A673 (cell line): Measurements from ENCODE around the gene CAPN1. TPM values are rescaled to one million over a fixed set of nuclear protein-coding genes. Genes with fewer than 3 reads are reported as not detected.

Experiments used
- Bru-seq: library from RNA; stranded (reverse); fragments of 400-500 nt; gene quantifications from one replicate; lab custom pipeline; 2021; lab: Mats Ljungman, UMichigan
- BruChase-seq, 2 experiments: library from RNA; stranded (reverse); fragments of 400-500 nt; gene quantifications; one replicate each; lab custom pipeline; 2021; lab: Mats Ljungman, UMichigan
- BruUV-seq: library from RNA; stranded (reverse); fragments of 400-500 nt; replicated peaks from 2 replicates; lab custom pipeline; 2021; lab: Mats Ljungman, UMichigan
- CTCF ChIA-PET: fragments of 300-600 bp; sonication (Branson Sonifier 250); formaldehyde crosslinking; loops from one replicate; lab custom pipeline; 2022; ENCODE audit warnings: antibody characterized with exemption; lab: Charles Lee
- POLR2A ChIA-PET: fragments of 300-600 bp; sonication (Branson Sonifier 250); formaldehyde crosslinking; loops from one replicate; lab custom pipeline; 2022; ENCODE audit warnings: antibody characterized with exemption; ENCODE audit not compliant: low non-redundant PET; lab: Charles Lee
- DNase-seq: peaks from one replicate; pipeline ENCODE4 v3.0.0-alpha.2; 2015; ENCODE audit warnings: low spot score
- H3K27ac ChIP-seq: fragments of 200-600 bp; sonication (generic); 2 replicates; pipeline ENCODE4 v1.5.1; 2016; ENCODE audit warnings: mixed run types, low read depth, mild to moderate bottlenecking, mixed read lengths, antibody characterized with exemption, low read length; ENCODE audit not compliant: poor library complexity, severe bottlenecking
- H3K27me3 ChIP-seq: fragments of 200-600 bp; sonication (generic); replicated peaks from 2 replicates; pipeline ENCODE4 v1.6.1; 2017; ENCODE audit warnings: mixed run types, low read depth, mild to moderate bottlenecking, mixed read lengths, antibody characterized with exemption, low read length; ENCODE audit not compliant: insufficient read depth, poor library complexity
- H3K36me3 ChIP-seq: fragments of 200-600 bp; sonication (generic); 2 replicates; pipeline ENCODE4 v1.6.1; 2016; ENCODE audit warnings: mixed run types, mild to moderate bottlenecking, mixed read lengths, antibody characterized with exemption, low read length; ENCODE audit not compliant: insufficient read depth, poor library complexity, severe bottlenecking
- H3K4me1 ChIP-seq: fragments of 200-600 bp; sonication (generic); 2 replicates; pipeline ENCODE4 v1.6.1; 2017; ENCODE audit warnings: mixed run types, mild to moderate bottlenecking, mixed read lengths, antibody characterized with exemption, low read length; ENCODE audit not compliant: insufficient read depth, poor library complexity, severe bottlenecking
- H3K4me3 ChIP-seq: fragments of 200-600 bp; sonication (generic); 2 replicates; pipeline ENCODE4 v1.5.1; 2016; ENCODE audit warnings: low read depth, mixed run types, mild to moderate bottlenecking, mixed read lengths, low read length; ENCODE audit not compliant: poor library complexity, severe bottlenecking
- H3K9me3 ChIP-seq: fragments of 200-600 bp; sonication (generic); 2 replicates; pipeline ENCODE4 v1.6.1; 2016; ENCODE audit warnings: mixed run types, low read depth, mild to moderate bottlenecking, mixed read lengths, antibody characterized with exemption, low read length; ENCODE audit not compliant: poor library complexity, severe bottlenecking
- CTCF ChIP-seq: fragments of 300-800, 200-600 bp; sonication (generic); conservative IDR thresholded peaks from 2 replicates; pipeline ENCODE4 v1.5.1; 2017; ENCODE audit warnings: low read depth, mild to moderate bottlenecking, antibody characterized with exemption, low read length, moderate library complexity, mixed read lengths
- EZH2 ChIP-seq: fragments of 200-600 bp; sonication (generic); IDR thresholded peaks from 2 replicates; pipeline ENCODE4 v1.6.1; 2017; ENCODE audit warnings: borderline replicate concordance, low read depth, mild to moderate bottlenecking, mixed read lengths, antibody characterized with exemption, low read length; ENCODE audit not compliant: poor library complexity, severe bottlenecking
- intact Hi-C: fragments of 100-400 bp; cut with micrococcal nuclease; formaldehyde crosslinking; loops from one replicate; pipeline ENCODE4 v1.10.0; 2022; ENCODE audit not compliant: unreplicated experiment
- long read RNA-seq: library from polyadenylated mRNA; stranded (forward); transcript quantifications from one replicate; pipeline ENCODE4 v2.0.0, GENCODE V29; 2022
- total RNA-seq: library from RNA; stranded (reverse); gene quantifications from 2 replicates; pipeline ENCODE4 v1.2.3, GENCODE V29; 2021

Gene CAPN1
- 79.9 and 91.9 TPM in 2 replicates for total RNA-seq
- Bru-seq, nascent RNA: percentile 58 among the genes with signal in this experiment
- percentile 61 among the genes with signal in this experiment for BruChase-seq, experiment 1, labeled RNA remaining after a 2-hour chase
- percentile 72 among the genes with signal in this experiment for BruChase-seq, experiment 2, labeled RNA remaining after a 6-hour chase
- long read RNA-seq, partial matches to known transcripts: 31 of 154 reads
- long read RNA-seq, other reads (novel, unspliced or antisense): 123 of 154 reads

- peaks cover 11% of the 10 kb centered on the region for H3K4me1 ChIP-seq
- no peak for TF ChIP-seq EZH2
- no peak for TF ChIP-seq CTCF
- H3K9me3 ChIP-seq: no peaks in the 10 kb centered on the region
- intact Hi-C loops: no loop called here
- BruUV-seq: no TSS peak
- H3K4me3 ChIP-seq: peak within 1 kb of the TSS; percentile 94
- H3K27ac ChIP-seq: peak within 1 kb of the TSS; percentile 85
- DNase-seq: peak; percentile 91
- CTCF ChIA-PET: interaction anchor here (0.5 to 1.1 kb wide), 3 partner anchors 69 to 127 kb away, joined by 3 to 11 read pairs (median 3); no protein-coding TSS in a partner anchor
- POLR2A ChIA-PET: interaction anchor here (1.1 kb wide), 1 partner anchor 46 kb away, joined by 4 read pairs; no protein-coding TSS in a partner anchor
- no peaks in the 10 kb centered on the region for H3K27me3 ChIP-seq
- H3K36me3 ChIP-seq: no peaks in the 10 kb centered on the region
Measured at GRCh38 chr11:65181569-65182257, at the start of gene CAPN1. TSS of gene CAPN1 (plus strand) at chr11:65181928. CDS start at chr11:65182702, 774 bp downstream.

- intact Hi-C loops: no loop called here
Measured at GRCh38 chr11:65132238-65132987, 49.3 kb upstream of the CAPN1 start.

More at GRCh38 chr11:65132238-65132987, 49.3 kb upstream of the CAPN1 start:
- Histone ChIP-seq H3K4me1 (peaks cover 17% of the 10 kb centered on the region), H3K27me3 (no peaks in the 10 kb centered on the region), H3K9me3 (no peaks in the 10 kb centered on the region), H3K4me3 (peak overlapping the region; percentile 70), H3K27ac (no peak overlapping the region), H3K36me3 (peaks cover 50% of the 10 kb centered on the region)
- POLR2A ChIA-PET: interaction anchor here (0.7 kb wide), 1 partner anchor 26 kb away, joined by 3 read pairs; no protein-coding TSS in a partner anchor
- no TSS peak for BruUV-seq
- no peak for TF ChIP-seq EZH2
- no peak for TF ChIP-seq CTCF
- no peak for DNase-seq
- CTCF ChIA-PET: no interaction called here
